Lower leg skin (tissue), 3 donors: ENCODE results near the gene CFAP43.

ENCODE experiments used
- CTCF ChIP-seq, 3 donors: fragments of 450-650 bp; IDR thresholded peaks; one replicate each; pipeline ENCODE4 v1.5.1; 2016; ENCODE audit warnings: antibody characterized with exemption in 3 of 3, mild to moderate bottlenecking in 3 of 3, moderate library complexity in 2 of 3
- POLR2A ChIP-seq, 2 donors: fragments of 450-650 bp; IDR thresholded peaks; one replicate each; pipeline ENCODE4 v1.6.1; 2016 to 2017; ENCODE audit warnings: antibody characterized with exemption in 2 of 2, mild to moderate bottlenecking in 1 of 2, moderate library complexity in 1 of 2

DNA sequence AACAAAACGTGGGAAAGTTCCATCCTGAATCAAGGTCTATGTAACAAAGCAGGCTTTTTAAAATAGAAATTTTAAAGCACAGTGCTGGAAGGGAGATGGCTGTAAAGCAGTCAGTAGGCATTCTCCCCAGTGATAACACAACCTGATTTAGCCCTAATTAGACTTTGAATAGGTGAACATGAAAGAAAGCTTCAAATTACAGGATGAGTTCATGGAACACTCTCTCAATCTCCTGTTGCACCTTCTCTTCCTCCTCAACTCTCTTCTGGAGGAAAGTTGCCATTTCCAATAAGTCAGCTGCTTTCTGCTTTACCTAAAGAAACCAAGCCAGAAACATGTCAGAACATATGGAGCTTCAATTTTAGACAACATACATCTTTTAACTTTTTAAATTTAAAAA, 90.1 kb downstream of the CFAP43 start:
- TF ChIP-seq POLR2A (IDR thresholded peaks at IDR 0.05) = no peak
- no peak for TF ChIP-seq CTCF (IDR thresholded peaks at IDR 0.05)
